H1 (cell line): Measurements from ENCODE around the gene ZNF845. TPM values are rescaled to one million over a fixed set of nuclear protein-coding genes. Genes with fewer than 3 reads are reported as not detected.

Experiments used
- CTCF ChIA-PET: fragments of 300-600 bp; sonication (Branson Sonifier 250); formaldehyde crosslinking; loops from one replicate; lab custom pipeline; 2021; ENCODE audit not compliant: partially characterized antibody; lab: Charles Lee
- POLR2A ChIA-PET: fragments of 300-600 bp; sonication (Branson Sonifier 250); formaldehyde crosslinking; loops from one replicate; lab custom pipeline; 2021; ENCODE audit warnings: inconsistent platforms; ENCODE audit not compliant: partially characterized antibody; lab: Charles Lee
- DNase-seq, 2 experiments: peaks; one replicate each; pipeline versions ENCODE4 v3.0.0 to v3.0.0-alpha.2; 2010 to 2022; ENCODE audit warnings: low spot score in 2 of 2, low read depth in 1 of 2, mixed read lengths in 1 of 2
- FAIRE-seq: peaks from 2 replicates; lab custom pipeline; 2011; peaks lifted over from hg19 to GRCh38; lab: Jason Lieb, UNC
- H2AFZ ChIP-seq: 2 replicates; pipeline ENCODE4 v1.8.1; 2012; ENCODE audit warnings: low read length, inconsistent platforms
- H2AK5ac ChIP-seq: 2 replicates; pipeline ENCODE4 v1.6.1; 2013; ENCODE audit warnings: low read depth, low read length
- H2BK120ac ChIP-seq: replicated peaks from 2 replicates; pipeline ENCODE3; 2013; ENCODE audit warnings: low read depth, low read length, inconsistent platforms
- H2BK12ac ChIP-seq: 2 replicates; pipeline ENCODE4 v1.6.1; 2013; ENCODE audit warnings: low read depth, low read length
- H2BK15ac ChIP-seq: 2 replicates; pipeline ENCODE4 v1.6.1; 2013; ENCODE audit warnings: low read length
- H2BK20ac ChIP-seq: 2 replicates; pipeline ENCODE4 v1.6.1; 2013; ENCODE audit warnings: low read length
- H2BK5ac ChIP-seq: 2 replicates; pipeline ENCODE4 v1.6.1; 2013; ENCODE audit warnings: low read depth, low read length
- H3K14ac ChIP-seq: 2 replicates; pipeline ENCODE4 v1.6.1; 2013; ENCODE audit warnings: inconsistent platforms; ENCODE audit not compliant: insufficient read length
- H3K18ac ChIP-seq: 2 replicates; pipeline ENCODE4 v1.6.1; 2013; ENCODE audit warnings: low read length; ENCODE audit errors: extremely low read depth
- H3K23ac ChIP-seq: 2 replicates; pipeline ENCODE4 v1.6.1; 2013; ENCODE audit warnings: inconsistent platforms; ENCODE audit not compliant: insufficient read length
- H3K23me2 ChIP-seq: 2 replicates; pipeline ENCODE4 v1.6.1; 2013; ENCODE audit warnings: low read depth, low read length
- H3K27ac ChIP-seq: 2 replicates; pipeline ENCODE4 v1.6.1; 2011; ENCODE audit warnings: low read depth, low read length, inconsistent platforms
- H3K27me3 ChIP-seq, 4 experiments: replicated peaks in 1 of 4; 1 replicate in 1 of 4; 2 replicates in 3 of 4; pipeline versions ENCODE4 v1.6.1 to v1.8.1; 2011 to 2013; ENCODE audit warnings: low read length in 3 of 4, mild to moderate bottlenecking in 3 of 4, inconsistent platforms in 2 of 4, mixed read lengths in 2 of 4, moderate library complexity in 1 of 4; ENCODE audit not compliant: control insufficient read depth in 3 of 4, insufficient read depth in 3 of 4; ENCODE audit errors: extremely low read depth in 1 of 4
- H3K36me3 ChIP-seq, 4 experiments: 2 replicates each; pipeline versions ENCODE4 v1.6.1 to v1.8.1; 2011 to 2013; ENCODE audit warnings: mild to moderate bottlenecking in 4 of 4, low read length in 3 of 4, moderate library complexity in 2 of 4, control low read depth in 1 of 4, inconsistent platforms in 1 of 4; ENCODE audit not compliant: insufficient read depth in 4 of 4, control insufficient read depth in 2 of 4
- H3K4ac ChIP-seq: replicated peaks from 2 replicates; pipeline ENCODE3; 2013; ENCODE audit warnings: low read length, low read depth, mixed read lengths, inconsistent platforms; ENCODE audit not compliant: insufficient read length
- H3K4me1 ChIP-seq, 4 experiments: replicated peaks in 1 of 4; 1 replicate in 1 of 4; 2 replicates in 3 of 4; pipeline versions ENCODE4 v1.6.1 to v1.8.1; 2011 to 2013; ENCODE audit warnings: low read length in 3 of 4, inconsistent platforms in 2 of 4, mixed read lengths in 1 of 4; ENCODE audit not compliant: insufficient read depth in 4 of 4, control insufficient read depth in 3 of 4
- H3K4me2 ChIP-seq, 2 experiments: 2 replicates each; pipeline versions ENCODE4 v1.6.1 to v1.8.1; 2011 to 2013; ENCODE audit warnings: low read depth in 2 of 2, low read length in 2 of 2, control low read depth in 1 of 2, inconsistent platforms in 1 of 2, mild to moderate bottlenecking in 1 of 2; ENCODE audit not compliant: insufficient read depth in 1 of 2
- H3K4me3 ChIP-seq, 4 experiments: fragments of 200-600, 300-600 bp in 1 of 4; sonication (generic), shearing (Covaris generic), sonication (Bioruptor Twin) in 1 of 4; 2 replicates each; pipeline versions ENCODE4 v1.5.1 to v1.8.1; 2011 to 2016; ENCODE audit warnings: low read length in 4 of 4, low read depth in 3 of 4, control low read depth in 2 of 4, inconsistent platforms in 2 of 4, mild to moderate bottlenecking in 2 of 4, mixed read lengths in 1 of 4, moderate library complexity in 1 of 4; ENCODE audit not compliant: insufficient read depth in 2 of 4; ENCODE audit errors: extremely low read depth in 1 of 4
- H3K56ac ChIP-seq: replicated peaks from 2 replicates; pipeline ENCODE3; 2013; ENCODE audit warnings: low read depth, mild to moderate bottlenecking, mixed read lengths, low read length, inconsistent platforms; ENCODE audit not compliant: insufficient read length
- H3K79me1 ChIP-seq: 2 replicates; pipeline ENCODE4 v1.6.1; 2013; ENCODE audit warnings: low read depth, low read length, control low read depth
- H3K79me2 ChIP-seq, 2 experiments: 2 replicates each; pipeline versions ENCODE4 v1.6.1 to v1.8.1; 2012 to 2013; ENCODE audit warnings: low read length in 2 of 2, mild to moderate bottlenecking in 2 of 2, inconsistent platforms in 1 of 2; ENCODE audit not compliant: insufficient read depth in 2 of 2, control insufficient read depth in 1 of 2
- H3K9ac ChIP-seq, 4 experiments: replicated peaks in 1 of 4; 1 replicate in 1 of 4; 2 replicates in 3 of 4; pipeline versions ENCODE4 v1.6.1 to v1.8.1; 2011 to 2013; ENCODE audit warnings: low read depth in 3 of 4, low read length in 3 of 4, control low read depth in 2 of 4, mild to moderate bottlenecking in 2 of 4, moderate library complexity in 2 of 4, inconsistent platforms in 1 of 4; ENCODE audit errors: extremely low read depth in 1 of 4
- H3K9me3 ChIP-seq, 2 experiments: 2 replicates each; pipeline versions ENCODE4 v1.6.1 to v1.8.1; 2012 to 2013; ENCODE audit warnings: mild to moderate bottlenecking in 2 of 2, moderate library complexity in 2 of 2, control low read depth in 1 of 2, inconsistent platforms in 1 of 2, low read depth in 1 of 2, low read length in 1 of 2, mixed read lengths in 1 of 2; ENCODE audit not compliant: insufficient read depth in 2 of 2
- H4K20me1 ChIP-seq, 2 experiments: replicated peaks in 1 of 2; 2 replicates each; pipeline versions ENCODE3 to v1.8.1; 2011 to 2013; ENCODE audit warnings: inconsistent platforms in 2 of 2, low read length in 2 of 2, mild to moderate bottlenecking in 1 of 2; ENCODE audit not compliant: insufficient read depth in 2 of 2, control insufficient read depth in 1 of 2
- H4K5ac ChIP-seq: 2 replicates; pipeline ENCODE4 v1.6.1; 2013; ENCODE audit warnings: low read length, low read depth, mixed read lengths, inconsistent platforms; ENCODE audit not compliant: insufficient read length
- H4K8ac ChIP-seq: 2 replicates; pipeline ENCODE4 v1.8.0; 2013; ENCODE audit warnings: mild to moderate bottlenecking, moderate library complexity, low read length, inconsistent platforms; ENCODE audit not compliant: insufficient read depth; ENCODE audit errors: extremely low read depth
- H4K91ac ChIP-seq: replicated peaks from 2 replicates; pipeline ENCODE3; 2013; ENCODE audit warnings: low read length, mixed read lengths, inconsistent platforms; ENCODE audit not compliant: insufficient read length
- CEBPB ChIP-seq: IDR thresholded peaks from 2 replicates; pipeline ENCODE4 v1.6.1; 2012; ENCODE audit warnings: low read depth, low read length
- CHD1 ChIP-seq: IDR thresholded peaks from 2 replicates; pipeline ENCODE4 v1.6.1; 2012; ENCODE audit warnings: low read depth, low read length, improper control_type of control experiment
- CREB1 ChIP-seq: IDR thresholded peaks from 2 replicates; pipeline ENCODE4 v1.6.1; 2012; ENCODE audit warnings: inconsistent platforms
- GTF2F1 ChIP-seq: IDR thresholded peaks from 2 replicates; pipeline ENCODE4 v1.6.1; 2012; ENCODE audit warnings: low read depth, low read length, improper control_type of control experiment, borderline replicate concordance
- JUN ChIP-seq: IDR thresholded peaks from 2 replicates; pipeline ENCODE4 v1.6.1; 2011; ENCODE audit warnings: low read depth, mild to moderate bottlenecking, improper control_type of control experiment, low read length
- JUND ChIP-seq: IDR thresholded peaks from 2 replicates; pipeline ENCODE4 v1.6.1; 2011; ENCODE audit warnings: mild to moderate bottlenecking, improper control_type of control experiment, low read length
- RAD21 ChIP-seq, 2 experiments: IDR thresholded peaks in 1 of 2; conservative IDR thresholded peaks in 1 of 2; 2 replicates each; pipeline ENCODE4 v1.6.1; 2011; ENCODE audit warnings: low read depth in 2 of 2, low read length in 2 of 2, improper control_type of control experiment in 1 of 2, inconsistent platforms in 1 of 2, mild to moderate bottlenecking in 1 of 2, moderate library complexity in 1 of 2
- RXRA ChIP-seq: IDR thresholded peaks from 2 replicates; pipeline ENCODE4 v1.6.1; 2011; ENCODE audit warnings: low read depth, mild to moderate bottlenecking, low read length, moderate library complexity; ENCODE audit not compliant: insufficient read depth
- TAF7 ChIP-seq: optimal IDR thresholded peaks from 2 replicates; pipeline ENCODE3; 2011; ENCODE audit warnings: low read depth, mild to moderate bottlenecking, inconsistent platforms, low read length, moderate library complexity, borderline replicate concordance
- TBP ChIP-seq: IDR thresholded peaks from 2 replicates; pipeline ENCODE4 v1.6.1; 2011; ENCODE audit warnings: low read depth, low read length, improper control_type of control experiment
- WGBS, 2 experiments: shearing (Covaris generic) in 1 of 2; methylation state at CpG; one replicate each; pipeline versions ENCODE4 v1.1.6 to v1.1.7; 2013 to 2015; ENCODE audit warnings: low lambda C conversion rate in 2 of 2, mixed read lengths in 2 of 2, inconsistent platforms in 1 of 2, low coverage in 1 of 2, missing lambda C conversion rate in 1 of 2; ENCODE audit not compliant: insufficient replicate concordance in 2 of 2, insufficient coverage in 1 of 2, insufficient read length in 1 of 2; ENCODE audit errors: extremely low coverage in 1 of 2, missing lambda C conversion rate in 1 of 2; 5-methylcytosine and 5-hydroxymethylcytosine counted together
- polyA plus RNA-seq, 7 experiments: library from polyadenylated mRNA; depleted of rRNA in 3 of 7; stranded (reverse) in 5 of 7; unstranded in 2 of 7; fragments of >200 nt in 5 of 7; fragments of 200-250 nt in 2 of 7; gene quantifications; 1 replicate in 5 of 7; 2 replicates in 1 of 7; 4 replicates in 1 of 7; pipeline versions ENCODE4 v1.2.1 to v1.2.3, GENCODE V29; 2011 to 2013; ENCODE audit warnings: missing spikeins in 2 of 7, mixed read lengths in 2 of 7
- total RNA-seq: library from RNA; stranded (reverse); fragmentation: NEBNext Ultra II Directional; extraction: Animal tissue kit (Norgen Biotek cat#: 25700); gene quantifications from 2 replicates; pipeline ENCODE4 v1.2.1, GENCODE V29; 2021
- TF ChIP-seq, protein P1 (sequence below): IDR thresholded peaks from 2 replicates; pipeline ENCODE4 v1.6.1; 2012; ENCODE audit warnings: low read length, inconsistent platforms

Gene ZNF845
- total and polyA plus RNA-seq, 2 of the 8 experiments (the other 6 are each of a cell fraction or from before 2014, with no cell fraction given), result 3.6 to 22.5 TPM

- ChIA-PET POLR2A (interaction anchor here (0.6 to 2.1 kb wide), 3 partner anchors 16 to 1102 kb away, joined by 3 to 5 read pairs (median 4); partner anchors contain the start of gene ZNF845), CTCF (interaction anchor here (1.1 kb wide), 1 partner anchor 10 kb away, joined by 3 read pairs; no protein-coding TSS in a partner anchor)
- no peak overlapping the region for H3K14ac ChIP-seq
- H2AFZ ChIP-seq, result no peak overlapping the region
- H3K4me1 ChIP-seq, result no peaks in the 10 kb centered on the region
- H3K79me1 ChIP-seq, result no peaks in the 10 kb centered on the region
- WGBS, 2 experiments, result 78% methylated on average over 7 of the region's 7 CpGs; no CpG with 5 or more reads in 1 of the 2 experiments
- DNase-seq (no peak), FAIRE-seq (peak; percentile 71)
- H3K4me3 ChIP-seq, result no peak overlapping the region; a peak in 1 of 8 replicates
- H3K79me2 ChIP-seq, result no peaks in the 10 kb centered on the region
- H2AK5ac ChIP-seq, result no peak overlapping the region; the same call in 1 of the 2 replicates
- H3K9me3 ChIP-seq, result peaks cover 0 to 11% of the 10 kb centered on the region in 2 experiments; a peak in 3 of 4 replicates
- H4K8ac ChIP-seq, result no peak overlapping the region
- 0 out of 2 replicates have a peak overlapping the region, but pooled peaks have one; percentile 30 for H2BK12ac ChIP-seq
- no peak overlapping the region for H2BK120ac ChIP-seq
- H3K23me2 ChIP-seq, result no peaks in the 10 kb centered on the region
- H2BK5ac ChIP-seq, result peak overlapping the region; percentile 98
- no peak overlapping the region for H4K5ac ChIP-seq
- H3K4ac ChIP-seq, result no peak overlapping the region
- peak overlapping the region; percentile 62 for H4K91ac ChIP-seq
- no peaks in the 10 kb centered on the region for H3K36me3 ChIP-seq
- H4K20me1 ChIP-seq, result no peaks in the 10 kb centered on the region
- H2BK20ac ChIP-seq, result no peak overlapping the region
- H2BK15ac ChIP-seq, result no peak overlapping the region
- no peak overlapping the region for H3K4me2 ChIP-seq
- peak overlapping the region; percentile 85 for H3K27ac ChIP-seq
- H3K27me3 ChIP-seq, result no peaks in the 10 kb centered on the region
- H3K9ac ChIP-seq, result peak overlapping the region in 2 of 4 experiments; percentile 37 to 38; a peak in 3 of 7 replicates
- no peak overlapping the region for H3K56ac ChIP-seq
- no peak overlapping the region for H3K18ac ChIP-seq
- no peak overlapping the region for H3K23ac ChIP-seq
- TF ChIP-seq CEBPB (no peak), GTF2F1 (no peak), CREB1 (no peak), CHD1 (no peak), JUN (no peak), RXRA (no peak), JUND (no peak), RAD21 (IDR thresholded peaks at IDR 0.05 in 1 of 2, conservative IDR thresholded peaks at IDR 0.05 in 1 of 2; ENCODE audit: low read depth in 2 of 2, low read length in 2 of 2) (no peak), TBP (peak; percentile 30; the same call in 1 of the 2 replicates), TAF7 (peak; percentile 6)
- TF ChIP-seq, protein P1, sequence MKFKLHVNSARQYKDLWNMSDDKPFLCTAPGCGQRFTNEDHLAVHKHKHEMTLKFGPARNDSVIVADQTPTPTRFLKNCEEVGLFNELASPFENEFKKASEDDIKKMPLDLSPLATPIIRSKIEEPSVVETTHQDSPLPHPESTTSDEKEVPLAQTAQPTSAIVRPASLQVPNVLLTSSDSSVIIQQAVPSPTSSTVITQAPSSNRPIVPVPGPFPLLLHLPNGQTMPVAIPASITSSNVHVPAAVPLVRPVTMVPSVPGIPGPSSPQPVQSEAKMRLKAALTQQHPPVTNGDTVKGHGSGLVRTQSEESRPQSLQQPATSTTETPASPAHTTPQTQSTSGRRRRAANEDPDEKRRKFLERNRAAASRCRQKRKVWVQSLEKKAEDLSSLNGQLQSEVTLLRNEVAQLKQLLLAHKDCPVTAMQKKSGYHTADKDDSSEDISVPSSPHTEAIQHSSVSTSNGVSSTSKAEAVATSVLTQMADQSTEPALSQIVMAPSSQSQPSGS, result peak; percentile 19; the same call in 1 of the 2 replicates
Measured at GRCh38 chr19:53294786-53295441, 38.6 kb upstream of the ZNF845 start.
